Myometrial cell (primary cell): ENCODE measurements around the gene DNAH8. TPM values are rescaled to one million over a fixed set of nuclear protein-coding genes. Genes with fewer than 3 reads are reported as not detected.

ENCODE experiments used
- total RNA-seq: library from RNA; depleted of rRNA; stranded (reverse); fragments of >200 nt; gene quantifications from 2 replicates; pipeline ENCODE4 v1.2.3, GENCODE V29; 2015

Gene DNAH8
- not detected in 2 replicates for total RNA-seq

DNA sequence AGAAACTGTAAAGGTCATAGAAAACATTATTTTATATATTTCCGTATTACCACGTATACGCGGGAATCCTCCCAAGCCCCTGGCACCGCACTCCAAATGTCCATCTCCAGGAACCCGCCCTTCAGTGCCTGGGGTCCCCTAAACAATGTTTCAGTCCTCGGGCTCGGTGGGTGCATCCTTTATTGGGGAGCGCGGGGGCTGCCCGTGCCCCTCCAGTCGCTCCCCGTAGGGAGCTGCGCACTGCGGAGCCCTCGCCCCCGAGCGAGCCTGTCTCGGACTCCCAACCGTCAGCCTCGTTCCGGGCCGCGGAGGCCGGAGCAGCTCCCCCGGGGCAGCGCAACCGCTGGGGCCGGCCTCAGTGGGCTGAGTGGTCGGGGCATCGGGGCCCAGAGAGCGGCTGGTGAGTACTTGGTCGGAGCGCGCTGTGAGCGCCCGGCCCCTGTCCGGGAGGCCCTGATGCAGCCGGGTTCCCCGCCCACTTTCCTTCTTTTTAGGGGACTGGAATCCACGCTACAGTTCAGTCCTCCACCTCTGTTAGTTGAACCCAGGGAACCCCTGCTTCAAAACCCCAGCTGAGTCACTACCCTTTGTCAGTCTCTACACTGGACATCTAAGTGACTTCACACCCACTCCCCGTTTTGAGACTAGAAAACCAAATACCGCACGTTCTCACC is at the start of gene DNAH8:
TSS of gene DNAH8 (plus strand) at position 296 of the 674 bp plus-strand sequence. CDS start 7,499 bp downstream, outside the sequence.

GRCh38 chr6:38702558-38703397 is 12.3 kb upstream of the DNAH8 start, which contains the start of gene GLO1:
Gene GLO1, minus strand, starts transcription at chr6:38703145. Its CDS starts 91 bp downstream, at chr6:38703054.

DNA sequence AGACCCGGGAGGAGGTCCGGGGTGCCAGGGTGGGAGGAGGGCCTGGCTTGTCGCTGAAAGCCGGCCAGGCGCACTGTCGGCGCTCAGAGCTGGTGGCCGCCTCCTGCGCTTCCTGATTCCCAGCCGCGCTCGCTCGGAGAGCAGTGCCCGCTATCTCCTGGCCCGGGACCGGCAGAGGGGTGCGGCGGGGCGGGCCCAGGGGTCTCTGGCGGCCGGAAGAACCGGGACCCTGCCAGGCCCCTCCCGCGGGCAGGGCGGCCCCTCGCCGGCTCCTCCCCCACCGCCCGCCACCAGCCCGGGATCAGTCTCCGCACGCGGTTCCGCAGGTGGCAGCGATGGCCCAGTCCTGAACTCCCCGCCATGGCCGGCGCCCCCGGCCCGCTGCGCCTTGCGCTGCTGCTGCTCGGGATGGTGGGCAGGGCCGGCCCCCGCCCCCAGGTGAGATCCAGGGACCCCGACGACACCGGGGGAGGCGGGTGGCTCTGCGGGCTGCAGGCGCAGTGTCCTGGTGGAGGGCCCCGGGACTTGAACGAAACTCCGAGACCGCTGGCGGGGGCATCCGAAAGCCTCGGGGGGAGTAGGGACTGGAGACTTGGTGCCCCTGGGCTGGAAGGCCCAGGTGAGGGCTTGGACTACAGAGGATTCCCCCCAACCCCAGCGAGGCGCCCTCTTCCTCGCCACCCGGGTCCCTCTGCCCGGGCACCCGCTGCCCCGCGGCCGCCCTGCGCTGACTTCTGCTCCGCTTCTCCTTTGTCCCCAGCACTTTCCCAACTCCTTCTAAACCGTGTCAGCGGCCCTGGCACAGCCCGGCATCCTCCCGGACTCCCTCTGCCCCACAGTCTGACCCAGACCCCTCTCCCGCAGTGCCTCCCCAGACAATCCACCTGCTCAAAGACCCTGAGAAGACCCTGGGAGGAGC is 333.6 kb downstream of the DNAH8 start, which contains the start of gene GLP1R:
TSS of gene GLP1R (plus strand) at position 301 of the 919 bp plus-strand sequence. CDS start at position 361, 60 bp downstream.

Other genes starting within 250 kb of the DNAH8 start
- gene BTBD9, start 75.4 kb upstream of the DNAH8 start, total RNA-seq, result 3.5 and 9.2 TPM in 2 replicates
- 218 and 252 TPM in 2 replicates for gene GLO1, start 12.2 kb upstream of the DNAH8 start, total RNA-seq